ENCODE data around the gene FICD.
A peak's percentile ranks its signal among the peaks of the same experiment; 100 is the strongest.

The FICD gene

GRCh38 chr12:108562348-108563135 is 47.5 kb downstream of the FICD start, which contains the start of gene ISCU:
ISCU (plus strand) TSS chr12:108562596; CDS start chr12:108562623, 27 bp downstream.
- CTCF ChIA-PET = interaction anchor here (0.5 to 4.4 kb wide), 3 partner anchors 31 to 78 kb away, joined by 4 to 30 read pairs (median 7); no protein-coding TSS in a partner anchor
- TF ChIP-seq, protein P1, sequence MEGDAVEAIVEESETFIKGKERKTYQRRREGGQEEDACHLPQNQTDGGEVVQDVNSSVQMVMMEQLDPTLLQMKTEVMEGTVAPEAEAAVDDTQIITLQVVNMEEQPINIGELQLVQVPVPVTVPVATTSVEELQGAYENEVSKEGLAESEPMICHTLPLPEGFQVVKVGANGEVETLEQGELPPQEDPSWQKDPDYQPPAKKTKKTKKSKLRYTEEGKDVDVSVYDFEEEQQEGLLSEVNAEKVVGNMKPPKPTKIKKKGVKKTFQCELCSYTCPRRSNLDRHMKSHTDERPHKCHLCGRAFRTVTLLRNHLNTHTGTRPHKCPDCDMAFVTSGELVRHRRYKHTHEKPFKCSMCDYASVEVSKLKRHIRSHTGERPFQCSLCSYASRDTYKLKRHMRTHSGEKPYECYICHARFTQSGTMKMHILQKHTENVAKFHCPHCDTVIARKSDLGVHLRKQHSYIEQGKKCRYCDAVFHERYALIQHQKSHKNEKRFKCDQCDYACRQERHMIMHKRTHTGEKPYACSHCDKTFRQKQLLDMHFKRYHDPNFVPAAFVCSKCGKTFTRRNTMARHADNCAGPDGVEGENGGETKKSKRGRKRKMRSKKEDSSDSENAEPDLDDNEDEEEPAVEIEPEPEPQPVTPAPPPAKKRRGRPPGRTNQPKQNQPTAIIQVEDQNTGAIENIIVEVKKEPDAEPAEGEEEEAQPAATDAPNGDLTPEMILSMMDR (conservative IDR thresholded peaks at IDR 0.05; ENCODE audit: low read depth) = no peak
- DNase-seq (ENCODE audit: low spot score) = peak; percentile 98
- peak within 1 kb of the TSS; percentile 83 for H3K27ac ChIP-seq
- POLR2A ChIA-PET (ENCODE audit: low non-redundant PET) = interaction anchor here (0.5 kb wide), 1 partner anchor 642 kb away, joined by 5 read pairs; no protein-coding TSS in a partner anchor

GRCh38 chr12:108563136-108563803 is 48.2 kb downstream of the FICD start:
- ChIA-PET POLR2A (ENCODE audit: low non-redundant PET) (no interaction called here), CTCF (interaction anchor here (0.6 to 4.4 kb wide), 4 partner anchors 54 to 152 kb away, joined by 3 to 30 read pairs (median 4); no protein-coding TSS in a partner anchor)
- TF ChIP-seq, protein P1 (conservative IDR thresholded peaks at IDR 0.05; ENCODE audit: low read depth) = peak; percentile 89
- peak; percentile 94 for DNase-seq (ENCODE audit: low spot score)
- H3K27ac ChIP-seq = peak overlapping the region; percentile 83

DNA sequence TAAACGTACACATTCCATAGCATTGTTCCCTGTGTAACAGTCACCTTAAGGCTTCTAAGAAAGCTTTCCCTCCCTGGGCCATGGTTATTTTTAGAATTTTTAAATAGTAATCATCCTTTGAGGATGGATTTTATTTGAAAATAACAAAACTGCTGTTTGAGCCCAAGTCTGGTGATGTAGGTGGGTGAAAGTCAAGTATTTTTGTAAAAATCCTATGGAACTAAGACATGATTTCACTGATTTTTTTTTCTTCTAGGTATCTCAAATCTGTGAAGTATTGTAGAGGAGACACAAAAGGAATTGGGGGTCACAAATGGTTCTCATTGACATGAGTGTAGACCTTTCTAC is 48.7 kb downstream of the FICD start:
- POLR2A ChIA-PET (ENCODE audit: low non-redundant PET) = no interaction called here

DNA sequence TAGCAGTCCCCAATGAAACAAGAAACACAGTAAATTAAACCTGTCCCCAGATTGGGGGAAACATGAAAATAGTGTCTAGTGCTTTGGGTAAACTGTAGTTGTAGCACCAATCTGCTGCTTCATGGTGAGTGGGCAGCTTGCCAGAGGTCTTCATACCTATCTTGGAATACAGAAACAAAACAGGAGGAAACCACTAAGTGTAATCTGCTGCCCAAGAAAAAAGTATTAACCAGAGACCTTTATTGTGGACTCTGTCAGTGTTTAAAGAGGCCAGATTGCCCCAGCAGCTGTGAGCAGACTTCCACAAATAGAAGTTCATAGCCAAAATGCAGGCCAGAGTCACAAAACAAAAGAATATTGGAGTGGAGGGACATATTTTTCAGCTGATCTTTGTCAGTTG is 49.6 kb downstream of the FICD start:
- ChIA-PET CTCF (interaction anchor here (1.2 to 4.4 kb wide), 2 partner anchors 53 to 239 kb away, joined by 4 to 30 read pairs; no protein-coding TSS in a partner anchor), POLR2A (ENCODE audit: low non-redundant PET) (interaction anchor here (0.6 kb wide), 1 partner anchor 48 kb away, joined by 3 read pairs; no protein-coding TSS in a partner anchor)
- no peak overlapping the region for H3K27ac ChIP-seq
- DNase-seq (ENCODE audit: low spot score) = no peak
- TF ChIP-seq, protein P1 (conservative IDR thresholded peaks at IDR 0.05; ENCODE audit: low read depth) = no peak

More for the DNA sequence above, 48.7 kb downstream of the FICD start:
- TF ChIP-seq, protein P1 (conservative IDR thresholded peaks at IDR 0.05; ENCODE audit: low read depth) = peak; percentile 48
- CTCF ChIA-PET = interaction anchor here (0.6 to 4.4 kb wide), 5 partner anchors 8 to 152 kb away, joined by 3 to 30 read pairs (median 4); no protein-coding TSS in a partner anchor
- peak overlapping the region; percentile 83 for H3K27ac ChIP-seq
- no peak for DNase-seq (ENCODE audit: low spot score)

- DNase-seq (ENCODE audit: low spot score) = no peak
- TF ChIP-seq, protein P1 (conservative IDR thresholded peaks at IDR 0.05; ENCODE audit: low read depth) = no peak
- ChIA-PET POLR2A (ENCODE audit: low non-redundant PET) (interaction anchor here (0.6 kb wide), 1 partner anchor 47 kb away, joined by 3 read pairs; no protein-coding TSS in a partner anchor), CTCF (interaction anchor here (0.6 to 4.4 kb wide), 3 partner anchors 52 to 238 kb away, joined by 3 to 30 read pairs (median 4); no protein-coding TSS in a partner anchor)
- H3K27ac ChIP-seq = no peak overlapping the region
These were observed 50.1 kb downstream of the FICD start for GRCh38 chr12:108565146-108565545.

DNA sequence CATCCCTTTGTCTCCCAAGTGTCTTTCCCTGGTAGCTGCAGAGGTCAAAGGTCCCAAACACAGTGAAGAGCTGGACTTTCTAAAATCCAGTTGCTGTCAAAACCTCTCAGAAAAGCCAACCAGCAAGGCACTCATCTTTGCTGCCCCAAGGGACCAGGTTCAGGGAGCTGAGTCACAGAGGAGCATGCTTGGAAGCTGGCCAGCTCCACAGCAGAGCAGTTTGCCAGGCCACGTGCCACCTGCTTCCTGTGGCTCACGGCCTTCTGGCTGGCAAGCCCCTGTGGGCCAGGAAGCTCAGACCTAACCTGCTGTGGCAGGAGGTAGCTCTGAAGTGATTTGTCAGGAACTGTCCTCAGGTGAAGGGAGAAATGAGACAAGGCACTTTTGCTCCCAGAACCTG is 50.9 kb downstream of the FICD start:
- ChIA-PET CTCF (interaction anchor here (0.6 to 4.4 kb wide), 3 partner anchors 52 to 77 kb away, joined by 3 to 30 read pairs (median 4); no protein-coding TSS in a partner anchor), POLR2A (ENCODE audit: low non-redundant PET) (interaction anchor here (0.6 kb wide), 1 partner anchor 255 kb away, joined by 3 read pairs; no protein-coding TSS in a partner anchor)
- TF ChIP-seq, protein P1 (conservative IDR thresholded peaks at IDR 0.05; ENCODE audit: low read depth) = no peak

More for the DNA sequence above, 50.9 kb downstream of the FICD start:
- H3K27ac ChIP-seq = peak overlapping the region; percentile 76
- DNase-seq (ENCODE audit: low spot score) = peak; percentile 85
